ENCODE measurements around the gene DNM3. TPM values are rescaled to one million over a fixed set of nuclear protein-coding genes. Genes with fewer than 3 reads are reported as not detected.

The DNM3 gene
- polyA plus RNA-seq, 1 donor (not counting 4 experiments of a cell fraction or from before 2014, with no cell fraction given), result 2.0 TPM

DNA sequence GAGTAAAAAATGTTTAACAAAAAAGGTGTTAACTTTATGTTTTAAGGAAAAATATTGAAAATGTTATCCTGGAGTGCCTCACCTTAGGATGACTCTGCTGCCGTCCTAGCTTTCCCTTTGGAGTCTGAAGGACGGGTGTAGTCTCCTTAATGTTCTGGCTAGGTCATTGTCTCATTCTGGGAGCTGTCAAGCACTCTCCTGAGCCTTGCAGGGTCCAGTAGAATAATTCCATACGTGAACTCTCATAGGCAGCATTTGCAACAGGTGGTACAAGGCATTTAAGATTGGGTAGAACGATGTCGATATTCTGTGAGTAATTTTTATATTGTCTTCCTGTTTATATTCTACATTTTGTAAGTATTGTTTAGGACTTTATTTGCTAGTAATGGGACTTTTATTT is 295.6 kb downstream of the DNM3 start:
- no peaks in the 10 kb centered on the region for H4K20me1 ChIP-seq (ENCODE audit: control insufficient read depth, extremely low read depth, insufficient read depth, low read length)
- H3K9me1 ChIP-seq (ENCODE audit: control insufficient read depth, extremely low read depth, insufficient read depth, low read length), result no peaks in the 10 kb centered on the region
- no peaks in the 10 kb centered on the region for H3K27me3 ChIP-seq (ENCODE audit: control insufficient read depth, extremely low read depth, insufficient read depth, low read length)
- H3K9me3 ChIP-seq (ENCODE audit: control insufficient read depth, low read depth, low read length), result no peaks in the 10 kb centered on the region
- H3K36me3 ChIP-seq (ENCODE audit: control insufficient read depth in 2 of 2, extremely low read depth in 1 of 2, insufficient read depth in 2 of 2, low read length in 2 of 2), result no peaks in the 10 kb centered on the region
- dilution Hi-C loops (cut with MboI; ENCODE audit: extremely low pct_ligation_motif_present, low sequenced_read_pairs), result no loop called here
- H3K27ac ChIP-seq (ENCODE audit: control insufficient read depth, insufficient read depth, low read length), result no peak overlapping the region
- no peak overlapping the region for H3K9ac ChIP-seq (ENCODE audit: control insufficient read depth, extremely low read depth, insufficient read depth, low read length)
- H3K4me3 ChIP-seq (ENCODE audit: control insufficient read depth in 2 of 3, extremely low read depth in 1 of 3, insufficient read depth in 2 of 3, low read depth in 1 of 3, low read length in 3 of 3), result no peak overlapping the region
- FAIRE-seq, result no peak
- H3K4me1 ChIP-seq (ENCODE audit: control insufficient read depth, extremely low read depth, insufficient read depth, low read length), result peaks cover 21% of the 10 kb centered on the region
- TF ChIP-seq CTCF (optimal IDR thresholded peaks at IDR 0.05 in 1 of 3, IDR thresholded peaks at IDR 0.05 in 1 of 3, conservative IDR thresholded peaks at IDR 0.05 in 1 of 3; ENCODE audit: extremely low read depth in 1 of 3, insufficient read depth in 2 of 3, low read length in 3 of 3), result no peak
- no peak for TF ChIP-seq EZH2 (IDR thresholded peaks at IDR 0.05; ENCODE audit: low read length)
- DNase-seq (ENCODE audit: low read depth, low spot score), result no peak
- H2AFZ ChIP-seq (ENCODE audit: control insufficient read depth, low read length), result no peak overlapping the region
- H3K79me2 ChIP-seq (ENCODE audit: control insufficient read depth, insufficient read depth, low read length), result no peaks in the 10 kb centered on the region
- H3K4me2 ChIP-seq (ENCODE audit: control insufficient read depth, extremely low read depth, insufficient read depth, low read depth, low read length), result no peak overlapping the region

- no peak for FAIRE-seq
- no peaks in the 10 kb centered on the region for H3K9me3 ChIP-seq (ENCODE audit: control insufficient read depth, low read depth, low read length)
- no peak overlapping the region for H3K27ac ChIP-seq (ENCODE audit: control insufficient read depth, insufficient read depth, low read length)
- no peaks in the 10 kb centered on the region for H3K27me3 ChIP-seq (ENCODE audit: control insufficient read depth, extremely low read depth, insufficient read depth, low read length)
- no peak for DNase-seq (ENCODE audit: low read depth, low spot score)
- H3K4me2 ChIP-seq (ENCODE audit: control insufficient read depth, extremely low read depth, insufficient read depth, low read depth, low read length), result no peak overlapping the region
- TF ChIP-seq EZH2 (IDR thresholded peaks at IDR 0.05; ENCODE audit: low read length) (no peak), CTCF (optimal IDR thresholded peaks at IDR 0.05 in 1 of 3, IDR thresholded peaks at IDR 0.05 in 1 of 3, conservative IDR thresholded peaks at IDR 0.05 in 1 of 3; ENCODE audit: extremely low read depth in 1 of 3, insufficient read depth in 2 of 3, low read length in 3 of 3) (no peak)
- no peak overlapping the region for H2AFZ ChIP-seq (ENCODE audit: control insufficient read depth, low read length)
- H3K4me3 ChIP-seq (ENCODE audit: control insufficient read depth in 2 of 3, extremely low read depth in 1 of 3, insufficient read depth in 2 of 3, low read depth in 1 of 3, low read length in 3 of 3), result no peak overlapping the region
- no peaks in the 10 kb centered on the region for H3K9me1 ChIP-seq (ENCODE audit: control insufficient read depth, extremely low read depth, insufficient read depth, low read length)
- dilution Hi-C loops (cut with MboI; ENCODE audit: extremely low pct_ligation_motif_present, low sequenced_read_pairs), result no loop called here
- no peaks in the 10 kb centered on the region for H3K79me2 ChIP-seq (ENCODE audit: control insufficient read depth, insufficient read depth, low read length)
- H3K36me3 ChIP-seq (ENCODE audit: control insufficient read depth in 2 of 2, extremely low read depth in 1 of 2, insufficient read depth in 2 of 2, low read length in 2 of 2), result no peaks in the 10 kb centered on the region
- no peaks in the 10 kb centered on the region for H4K20me1 ChIP-seq (ENCODE audit: control insufficient read depth, extremely low read depth, insufficient read depth, low read length)
- no peak overlapping the region for H3K9ac ChIP-seq (ENCODE audit: control insufficient read depth, extremely low read depth, insufficient read depth, low read length)
- peaks cover 21% of the 10 kb centered on the region for H3K4me1 ChIP-seq (ENCODE audit: control insufficient read depth, extremely low read depth, insufficient read depth, low read length)
These were observed 296.6 kb downstream of the DNM3 start for GRCh38 chr1:172137703-172138454.
